Fibroblast of upper back skin (primary cell): ENCODE data around the gene RNF150.

Source experiments
- DNase-seq: peaks from one replicate; pipeline ENCODE4 v3.0.0-alpha.2; 2013

Gene RNF150

DNA sequence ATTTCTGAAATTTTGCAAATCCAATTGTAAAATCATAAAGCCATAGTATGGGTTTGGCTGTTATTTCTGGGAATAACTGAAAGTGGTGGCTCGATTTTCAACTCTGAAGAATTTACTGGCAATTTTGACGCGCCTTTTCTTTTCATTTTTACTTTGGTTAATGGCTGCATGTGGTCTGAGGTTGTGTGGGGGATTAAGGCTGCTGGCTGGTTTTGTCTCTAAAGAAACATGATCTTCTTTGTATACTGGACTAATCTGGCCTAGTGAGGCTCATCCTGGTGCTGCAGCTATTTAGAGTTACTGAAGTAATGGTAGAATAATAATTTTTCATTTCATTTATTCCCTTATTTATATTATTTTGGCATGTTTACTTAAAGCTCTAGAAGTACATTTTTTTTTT is 164.0 kb downstream of the RNF150 start:
- no peak for DNase-seq

DNA sequence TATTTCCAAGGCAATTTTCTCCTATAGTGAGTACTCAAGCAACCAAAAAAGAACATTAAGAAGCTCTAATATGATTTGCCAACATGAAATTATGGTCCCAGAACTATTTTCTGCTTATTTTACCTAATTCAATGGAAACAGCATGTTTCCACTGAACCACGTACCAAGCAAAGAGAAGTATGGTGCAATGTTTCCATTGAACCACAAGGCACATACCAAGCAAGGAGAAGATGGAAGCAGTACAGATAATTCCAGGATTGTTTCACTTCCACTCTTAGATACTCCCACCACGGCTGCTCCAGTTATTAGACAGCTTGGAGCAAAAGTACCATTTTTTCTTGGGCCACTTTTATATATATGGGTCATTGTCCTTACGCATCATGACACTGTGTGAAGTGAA is 164.9 kb downstream of the RNF150 start:
- DNase-seq: peak; percentile 13

DNA sequence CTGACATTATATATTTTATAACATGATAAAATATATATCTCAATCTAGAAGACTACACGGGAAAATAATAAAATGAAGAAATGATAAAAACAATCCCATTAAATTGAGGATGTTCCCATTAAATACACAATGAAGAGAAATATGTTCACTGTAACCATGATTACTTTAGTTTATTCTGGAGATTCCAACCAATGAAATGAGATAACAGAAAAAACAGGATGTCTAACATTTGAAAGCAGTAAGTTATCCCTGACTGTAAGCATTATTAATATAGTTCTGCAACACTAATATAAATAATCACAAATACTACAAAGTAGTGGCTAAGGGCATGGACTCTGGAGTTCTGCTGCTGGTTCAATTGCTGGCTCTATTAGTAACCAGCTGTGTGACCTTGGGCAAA is 169.4 kb downstream of the RNF150 start:
- DNase-seq: no peak

DNA sequence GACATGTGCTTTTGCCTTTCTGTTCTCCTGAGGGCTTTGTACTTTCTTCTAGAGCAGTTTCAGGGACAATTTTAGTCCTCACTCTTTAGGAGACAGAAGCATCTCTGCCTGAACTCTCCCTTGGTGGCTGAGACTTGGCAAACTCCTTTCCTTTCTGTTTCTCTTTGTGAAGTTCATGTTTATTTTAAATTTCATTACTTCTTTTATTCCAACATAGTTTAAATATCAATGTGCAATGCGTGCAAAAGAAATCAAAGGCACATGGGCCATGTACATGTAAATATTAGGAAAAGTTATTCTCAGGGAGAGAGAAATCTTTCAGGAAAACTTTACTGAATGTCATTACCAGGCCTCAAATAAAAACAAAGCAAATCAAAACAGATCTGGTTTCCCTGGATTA is 177.6 kb downstream of the RNF150 start:
- DNase-seq: no peak

DNA sequence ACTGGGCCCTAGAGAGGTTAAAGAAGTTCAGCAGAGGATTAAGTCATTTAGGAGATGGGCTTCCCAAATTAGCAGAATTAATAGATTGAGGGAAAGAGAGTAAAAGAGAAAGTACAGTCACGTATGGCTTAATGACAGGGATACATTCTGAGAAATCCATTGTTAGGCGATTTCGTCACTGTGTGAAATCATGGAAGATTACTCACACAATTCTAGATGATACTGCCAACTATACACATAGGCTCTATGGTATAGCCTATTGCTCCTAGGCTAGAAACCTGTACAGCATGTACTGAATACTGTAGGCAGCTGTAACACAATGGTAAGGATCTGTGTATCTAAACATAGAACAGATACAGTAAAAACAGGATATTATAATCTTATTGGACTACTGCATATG is 180.6 kb downstream of the RNF150 start:
- DNase-seq: peak; percentile 81

DNA sequence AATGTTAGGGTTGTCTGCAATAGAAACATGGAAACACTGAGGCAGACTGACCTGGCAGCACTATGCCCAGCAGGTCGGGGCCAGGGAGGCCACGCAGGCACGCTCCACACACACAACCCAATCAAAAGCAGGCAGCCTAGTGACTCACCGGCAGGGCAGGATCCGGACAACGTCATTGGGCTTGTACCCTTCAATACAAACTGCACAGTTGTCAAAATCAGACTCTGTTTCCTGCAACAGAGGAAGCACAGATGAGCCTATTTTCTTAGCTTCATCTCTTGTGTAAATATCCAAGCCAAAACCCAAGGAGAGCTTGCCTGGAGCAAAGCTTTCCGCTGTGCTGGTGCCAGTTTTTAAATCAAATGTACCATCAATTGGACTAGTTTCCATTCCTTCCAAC is 185.8 kb downstream of the RNF150 start:
- DNase-seq: no peak

DNA sequence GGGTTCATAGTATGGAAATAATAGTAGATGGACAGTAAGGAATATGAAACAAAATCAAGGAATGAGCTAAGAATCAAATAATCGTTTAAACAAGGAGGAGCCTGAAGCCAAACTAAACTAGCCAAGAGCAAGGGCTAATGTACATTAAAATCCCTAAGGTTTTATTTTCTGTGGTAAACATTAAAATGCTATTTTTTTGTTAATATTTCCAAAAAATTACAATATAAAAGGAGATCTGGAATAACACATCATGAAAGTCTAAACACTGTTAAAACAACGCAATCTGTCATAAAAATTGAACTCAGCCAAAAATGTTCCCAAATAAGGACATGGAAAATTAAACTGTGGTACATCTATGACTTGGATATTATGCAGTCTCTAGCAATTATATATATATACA is 188.2 kb downstream of the RNF150 start:
- DNase-seq: no peak

DNA sequence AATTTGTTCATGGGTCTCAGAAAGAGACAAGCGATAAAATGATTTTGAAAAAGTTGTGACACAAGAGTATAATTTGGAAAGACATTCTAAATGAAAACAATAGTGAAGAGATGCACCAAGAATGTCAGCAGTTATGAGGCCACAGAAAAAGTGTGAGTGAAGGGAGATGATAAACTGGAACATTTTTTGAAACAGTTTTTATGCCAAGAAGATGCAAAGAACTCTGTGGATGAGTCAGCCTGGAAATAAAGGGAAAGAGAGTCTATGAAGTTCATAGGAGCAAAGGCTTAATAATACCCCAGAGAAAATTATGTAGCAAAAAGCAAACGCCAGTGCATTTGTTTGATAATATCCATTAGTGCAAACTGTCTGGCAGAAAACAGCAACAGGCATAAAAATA is 188.7 kb downstream of the RNF150 start:
- peak; percentile 90 for DNase-seq

DNA sequence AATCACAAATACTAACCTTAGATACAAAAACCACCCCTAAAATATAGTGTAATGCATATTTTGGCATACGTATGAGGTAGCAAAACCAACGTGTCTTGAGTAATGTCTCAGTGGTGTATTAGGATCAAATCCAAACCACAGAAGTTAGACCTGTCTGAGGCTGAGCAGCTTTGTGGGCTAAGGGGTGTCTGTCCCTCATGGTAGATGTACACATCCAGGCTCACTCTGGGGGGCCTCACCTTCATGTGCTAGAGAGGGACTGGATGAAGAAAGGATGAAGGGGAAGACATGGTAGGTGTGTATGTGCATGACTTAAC is 189.1 kb downstream of the RNF150 start:
- peak; percentile 96 for DNase-seq

DNA sequence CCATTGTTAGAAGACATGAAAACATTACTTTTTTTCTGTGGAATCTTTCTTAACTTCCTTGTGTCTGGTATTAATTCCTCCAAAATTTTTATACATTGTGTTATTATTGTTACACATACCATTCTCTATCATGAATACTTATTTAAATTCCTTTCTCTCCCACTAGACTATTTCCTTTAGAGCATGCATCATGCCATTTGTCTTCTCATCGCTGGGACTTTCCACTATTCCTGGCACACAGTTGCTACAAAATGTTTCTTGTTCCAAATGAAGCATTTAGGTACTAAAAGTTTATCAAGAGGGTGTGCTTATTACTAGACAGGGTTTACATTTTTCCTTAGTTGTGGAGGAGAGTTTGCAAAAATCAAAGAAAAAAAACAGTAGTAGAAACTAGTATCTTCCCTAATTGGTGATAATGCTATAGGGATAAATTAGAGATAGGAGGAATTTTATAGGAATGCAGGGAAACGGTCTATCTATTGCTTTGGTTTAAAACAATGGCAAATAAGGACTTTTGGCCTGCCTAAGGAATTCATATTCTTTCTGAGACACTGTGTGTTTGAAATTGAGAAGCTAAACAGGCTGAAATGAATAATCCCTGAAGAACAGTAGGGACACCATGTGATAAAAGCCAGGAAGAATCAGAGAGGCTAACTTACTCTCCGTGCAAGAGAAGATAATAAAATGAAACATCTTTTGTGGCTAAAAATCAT is 189.6 kb downstream of the RNF150 start:
- peak; percentile 95 for DNase-seq

DNA sequence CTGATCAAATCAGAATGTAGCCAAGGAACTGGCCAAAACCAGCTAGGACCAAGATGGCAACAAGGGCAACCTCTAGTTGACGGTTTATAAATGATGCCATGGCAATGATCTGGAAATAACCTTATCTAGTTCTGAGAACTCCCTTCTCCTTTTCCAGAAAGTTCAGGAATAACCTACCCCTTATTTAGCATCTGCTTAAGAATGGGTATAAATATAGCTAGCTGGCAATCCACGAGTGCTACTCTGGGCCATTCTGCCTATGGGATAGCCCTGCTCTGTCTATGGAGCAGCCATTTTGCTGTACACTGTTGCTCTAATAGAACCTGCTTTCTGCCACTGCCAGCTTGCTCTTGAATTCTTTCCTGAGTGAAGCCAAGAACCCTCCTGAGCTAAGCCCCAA is 192.7 kb downstream of the RNF150 start:
- no peak for DNase-seq

DNA sequence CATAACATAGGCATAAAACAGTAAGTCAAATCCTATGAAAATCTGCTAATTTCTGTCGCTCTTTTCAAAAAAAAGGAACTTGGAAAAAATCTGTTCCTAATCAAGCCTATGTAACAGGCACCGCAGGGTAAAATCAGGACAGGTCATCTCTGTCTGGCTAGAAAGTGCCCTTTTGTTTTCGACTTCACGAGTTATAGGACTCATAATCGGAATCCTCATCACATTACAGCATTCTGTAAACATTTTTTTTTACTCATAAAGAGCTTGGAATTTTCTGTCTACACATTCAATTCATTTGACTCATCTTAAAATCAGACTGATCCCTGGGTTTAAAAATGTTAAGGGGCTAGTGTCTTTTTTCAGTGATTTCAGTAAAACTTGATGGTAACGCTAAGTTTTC is 195.4 kb downstream of the RNF150 start:
- peak; percentile 86 for DNase-seq

DNA sequence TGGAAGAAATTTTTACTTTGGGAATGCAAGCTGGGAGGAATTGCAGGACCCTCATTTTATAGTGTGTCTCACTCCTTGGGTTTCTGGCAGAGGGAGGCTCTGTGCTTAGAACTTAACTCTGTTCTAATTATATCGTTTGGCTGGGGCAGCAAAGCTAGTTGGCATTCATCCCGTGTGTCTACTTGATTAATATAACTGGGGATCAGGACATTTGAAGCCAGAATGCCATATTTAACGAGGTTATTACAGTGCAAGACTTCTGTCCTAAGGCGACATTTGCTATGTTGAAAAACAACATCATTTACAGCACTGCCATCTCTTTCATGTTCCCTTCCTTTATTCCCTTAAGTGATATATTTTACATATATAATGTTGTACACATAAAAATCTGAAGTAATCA is 198.0 kb downstream of the RNF150 start:
- DNase-seq: peak; percentile 55

DNA sequence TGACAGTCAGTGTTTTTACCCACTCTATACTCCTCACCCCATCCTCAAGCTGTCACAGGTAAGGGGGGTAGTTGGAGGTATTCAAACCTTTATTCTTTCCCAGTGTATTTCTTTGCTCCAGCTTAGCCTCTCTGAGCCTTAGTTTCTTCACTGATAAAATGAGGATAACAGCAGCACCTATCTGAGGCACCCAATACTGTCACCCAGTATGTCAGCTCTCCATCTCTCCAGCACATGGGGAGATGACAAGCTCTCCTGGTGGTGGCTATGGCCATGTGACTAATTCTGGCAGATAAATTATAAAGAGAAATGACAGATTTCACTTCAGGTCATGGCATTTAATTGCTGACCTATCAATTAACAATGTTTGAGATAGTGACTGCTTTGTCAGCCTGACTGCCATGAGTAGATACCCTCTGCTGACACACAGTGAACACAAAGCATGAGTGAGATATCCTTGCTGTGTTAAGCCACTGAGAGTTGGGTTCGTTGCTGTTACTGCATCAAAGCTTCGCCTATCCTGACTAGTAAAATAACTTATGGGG is 200.7 kb downstream of the RNF150 start:
- no peak for DNase-seq

DNA sequence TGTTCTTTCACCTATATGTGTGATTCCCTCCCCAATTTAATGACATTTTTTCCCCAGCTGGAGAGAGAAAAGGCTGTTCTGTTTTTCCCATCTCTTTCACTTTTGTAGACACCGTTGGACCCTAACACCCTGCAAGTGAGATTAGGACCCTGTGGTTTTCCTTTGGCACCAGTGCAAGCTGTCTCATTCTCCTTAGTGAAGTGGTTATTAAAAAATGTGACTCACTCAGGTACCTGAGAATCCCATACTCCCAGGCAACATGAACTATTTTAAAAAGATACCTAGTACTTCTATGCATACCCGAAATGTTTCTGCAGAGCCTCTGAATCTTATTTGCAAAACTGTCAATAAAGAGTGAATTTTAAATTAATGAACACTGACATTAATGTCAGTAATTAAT is 201.4 kb downstream of the RNF150 start:
- no peak for DNase-seq

DNA sequence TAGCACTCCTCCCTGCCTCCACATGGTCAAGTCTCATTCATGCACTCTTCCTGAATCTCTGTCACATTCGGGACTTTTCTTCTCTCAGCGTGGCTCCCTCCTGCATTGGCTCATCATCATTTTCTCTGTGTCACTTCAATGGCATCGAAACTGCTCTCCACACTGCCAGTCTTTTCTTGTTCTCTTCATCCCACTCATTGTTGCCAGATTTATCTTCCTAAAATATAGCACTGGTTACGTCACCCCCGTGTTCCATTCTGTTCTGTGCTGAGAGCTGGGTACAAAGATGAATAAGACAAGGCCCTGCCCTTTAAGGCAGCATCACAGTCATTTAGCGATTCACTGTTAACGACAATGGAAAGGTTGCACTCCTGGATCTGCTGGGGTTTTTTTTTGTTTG is 202.7 kb downstream of the RNF150 start:
- no peak for DNase-seq

DNA sequence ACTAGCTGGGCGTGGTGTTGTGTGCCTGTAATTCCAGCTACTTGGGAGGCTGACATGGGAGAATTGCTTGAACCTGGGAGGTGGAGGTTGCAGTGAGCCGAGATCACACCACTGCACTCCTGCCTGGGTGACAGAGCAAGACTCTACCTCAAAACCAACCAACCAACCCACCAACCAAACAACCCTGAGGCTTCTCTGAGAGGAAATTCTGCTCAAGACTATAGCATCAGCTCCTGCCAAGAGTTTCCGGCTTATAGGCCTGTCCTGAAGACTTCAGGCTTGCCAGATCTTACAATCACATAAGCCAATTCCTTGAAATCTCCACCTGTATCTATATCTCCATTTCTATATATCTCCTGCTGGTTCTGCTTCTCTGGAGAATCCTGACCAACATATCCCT is 203.3 kb downstream of the RNF150 start:
- no peak for DNase-seq

DNA sequence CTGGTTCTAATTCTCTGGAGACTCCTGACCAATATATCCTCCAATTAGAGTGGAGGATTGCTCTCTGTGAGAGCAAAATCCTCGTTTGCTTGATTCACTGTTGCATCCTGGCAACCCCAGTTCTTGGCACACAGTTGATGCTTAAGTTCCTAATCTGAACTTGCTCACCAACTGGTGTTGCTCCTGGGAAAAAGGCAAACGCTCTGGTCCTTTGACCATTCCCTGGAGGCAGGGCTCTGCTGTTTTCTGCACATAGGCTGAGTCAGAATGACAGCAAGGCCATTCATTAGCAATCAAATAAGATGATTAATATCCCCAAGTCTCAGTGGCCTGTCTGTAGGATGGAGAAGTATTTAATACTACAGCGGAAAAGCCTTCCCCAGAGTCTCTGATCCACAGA is 204.4 kb downstream of the RNF150 start:
- DNase-seq: no peak

DNA sequence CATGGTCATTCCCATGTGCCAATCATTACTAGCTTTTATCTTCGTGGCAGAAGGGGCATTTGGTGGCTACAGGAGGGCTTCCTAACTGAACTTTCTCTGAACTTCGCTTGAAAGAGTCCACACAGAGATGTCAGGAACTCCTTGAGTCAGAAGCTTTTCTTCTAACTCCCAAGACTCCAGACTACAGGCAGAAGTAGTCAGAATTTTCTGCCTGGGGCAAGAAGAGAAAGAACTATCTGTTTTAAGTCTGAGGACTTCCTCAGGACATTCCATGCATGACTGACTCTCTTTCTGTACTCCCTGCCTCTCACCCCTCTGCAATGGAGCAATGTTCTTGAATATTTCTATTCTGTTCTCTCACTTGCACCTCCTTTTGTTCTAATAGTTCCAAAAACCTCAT is 206.6 kb downstream of the RNF150 start:
- DNase-seq: no peak

DNA sequence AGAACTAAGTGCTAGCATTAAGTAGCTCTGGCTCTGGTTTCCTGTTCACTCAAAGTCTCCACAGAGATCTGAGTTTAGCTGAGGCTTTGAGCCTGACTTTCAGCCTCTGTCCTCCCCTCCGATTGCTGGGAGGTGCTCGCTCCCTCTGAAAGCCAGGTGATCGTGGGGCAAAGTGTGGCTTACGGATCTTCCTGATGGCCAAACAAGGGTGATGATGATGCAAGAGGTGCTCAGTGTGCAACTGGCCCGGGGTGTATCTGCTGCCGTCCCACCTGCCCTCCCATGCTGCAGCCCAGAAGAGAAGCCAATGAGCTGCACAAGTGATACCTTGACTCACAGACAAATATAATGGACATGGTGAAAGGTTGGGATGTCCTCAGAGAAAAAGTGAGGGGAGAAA is 207.9 kb downstream of the RNF150 start:
- DNase-seq: no peak

DNA sequence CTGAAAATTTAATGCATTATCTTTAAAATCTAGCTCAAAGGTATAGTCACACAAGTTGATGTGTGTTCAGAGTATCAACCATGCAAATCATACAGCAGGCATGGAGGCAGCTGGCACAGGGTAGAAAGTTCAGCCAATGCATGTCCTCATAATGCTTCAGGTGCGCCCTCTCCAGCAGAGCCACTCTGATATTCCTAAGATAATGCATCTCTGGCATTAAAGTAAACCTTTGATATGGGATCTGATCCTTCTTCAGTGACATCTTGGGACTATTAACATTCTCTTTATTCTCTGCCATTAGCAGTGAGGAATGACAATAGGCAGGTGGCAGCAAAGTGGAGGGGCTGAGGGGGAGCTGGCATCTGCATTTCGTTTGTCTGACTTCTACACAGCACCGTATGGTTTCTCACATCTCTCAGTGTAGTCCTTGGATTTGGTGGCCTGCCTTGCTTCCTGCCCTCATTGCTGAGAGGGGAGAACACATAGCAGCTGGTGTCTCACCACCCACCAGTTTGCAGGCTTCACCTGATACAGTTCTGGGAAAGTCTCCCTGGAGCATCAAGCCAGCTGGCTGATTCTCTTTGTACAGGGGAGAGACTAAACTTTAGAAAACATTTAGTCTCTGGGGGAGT is 208.4 kb downstream of the RNF150 start:
- DNase-seq: no peak

DNA sequence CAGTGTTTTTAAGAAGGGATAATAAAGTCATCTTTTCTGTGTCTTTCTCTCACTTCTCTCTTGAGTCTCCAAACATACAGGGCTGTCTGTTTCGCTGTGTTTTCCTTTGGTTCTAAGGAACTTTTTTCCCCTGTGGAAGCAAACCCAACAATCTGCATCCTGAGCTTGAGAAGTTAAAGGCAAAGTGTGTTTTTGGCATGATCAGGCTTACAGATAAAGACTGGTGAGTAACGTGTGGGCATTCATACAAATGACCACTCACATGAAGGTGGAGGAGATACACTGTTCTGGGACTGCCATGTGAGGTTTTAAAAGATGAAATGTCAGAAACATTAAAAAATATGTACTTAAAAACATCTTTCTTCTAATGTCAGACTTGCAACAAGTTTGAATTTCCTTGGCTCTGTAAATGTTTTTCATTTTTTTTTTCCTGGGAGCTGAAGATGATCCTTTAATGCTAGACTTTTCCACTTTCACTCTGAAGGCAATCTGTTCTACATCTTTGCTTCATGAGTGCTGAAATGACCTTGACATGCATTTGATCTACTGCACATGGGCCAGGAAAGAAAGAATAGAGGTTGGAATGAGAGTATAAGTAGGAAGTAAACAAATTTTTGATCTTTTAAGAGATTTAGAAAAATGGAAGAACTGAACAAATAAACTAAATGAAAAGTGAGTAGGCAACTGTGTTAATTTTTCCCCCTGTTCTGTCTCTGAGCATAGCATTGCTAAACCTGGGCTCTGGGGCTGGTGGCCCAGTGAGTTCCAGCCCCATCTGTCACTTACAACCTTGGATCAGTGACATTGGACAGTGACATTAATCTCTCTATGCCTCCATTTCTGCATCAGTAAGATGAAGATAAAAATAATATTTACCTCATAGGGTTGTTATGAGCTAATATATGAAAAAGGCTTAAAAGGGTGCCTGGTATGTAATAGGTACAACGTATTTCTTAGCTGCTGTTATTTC is 226.0 kb downstream of the RNF150 start:
- no peak for DNase-seq

DNA sequence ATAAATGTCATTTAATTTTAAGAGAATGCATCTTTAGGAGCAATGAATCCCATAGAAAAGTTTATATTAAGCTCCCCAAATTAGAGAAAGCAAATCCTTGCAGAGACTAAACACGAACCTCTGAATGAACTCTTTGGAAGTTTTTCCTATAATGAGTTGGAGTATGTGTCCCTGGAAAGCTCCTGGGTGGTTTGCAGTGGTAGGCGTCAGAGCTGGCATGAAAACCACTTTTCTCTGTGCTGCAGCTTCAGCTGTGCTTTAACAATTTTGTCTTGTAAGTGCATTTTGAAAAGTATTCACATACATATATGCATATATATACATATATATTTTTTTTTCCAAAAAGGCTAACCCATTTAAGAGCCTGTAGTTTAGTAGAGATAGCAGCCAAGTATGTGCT is 228.4 kb downstream of the RNF150 start:
- no peak for DNase-seq
